K562 (cell line): ENCODE results near the gene RPL10A. TPM values are rescaled to one million over a fixed set of nuclear protein-coding genes. Genes with fewer than 3 reads are reported as not detected.
A peak's percentile ranks its signal among the peaks of the same experiment; 100 is the strongest.

Experiments
- L3MBTL2 ChIP-seq: fragments of 450-650 bp; IDR thresholded peaks from 2 replicates; pipeline ENCODE4 v1.6.1; 2016; ENCODE audit warnings: mild to moderate bottlenecking, moderate library complexity
- ZBTB1 ChIP-seq: sonication (generic); formaldehyde crosslinking; IDR thresholded peaks from 2 replicates; pipeline ENCODE4 v1.8.1; 2023; ENCODE audit warnings: missing genetic modification reagents, low read depth, mild to moderate bottlenecking, borderline replicate concordance
- ZNF609 ChIP-seq: sonication (generic); formaldehyde crosslinking; IDR thresholded peaks from 2 replicates; pipeline ENCODE4 v1.8.1; 2023; ENCODE audit warnings: missing genetic modification reagents, mild to moderate bottlenecking, borderline replicate concordance
- polyA plus RNA-seq, 8 experiments: library from polyadenylated mRNA; depleted of rRNA in 4 of 8; stranded (reverse) in 5 of 8; unstranded in 3 of 8; fragments of >200 nt; fragmentation: Nextera tagmentation in 2 of 8; fragmentation: Illumina TruSeq in 1 of 8; extraction: Ambion mirVana in 2 of 8; extraction: Trizol in 1 of 8; gene quantifications; 2 replicates each; pipeline versions ENCODE4 v1.2.1 to v1.2.3, GENCODE V29; 2011 to 2014; ENCODE audit warnings: inconsistent platforms in 1 of 8, missing spikeins in 1 of 8
- total RNA-seq, 7 experiments: library from RNA; depleted of rRNA in 6 of 7; stranded (reverse); fragments of >200 nt in 6 of 7; fragmentation: Illumina TruSeq in 2 of 7; extraction: Trizol in 2 of 7; gene quantifications; 2 replicates each; pipeline versions ENCODE4 v1.2.1 to v1.2.3, GENCODE V29; 2011 to 2021; ENCODE audit warnings: low replicate concordance in 1 of 7
- TF ChIP-seq, protein P1 (sequence below): sonication (generic); formaldehyde crosslinking; IDR thresholded peaks from 2 replicates; pipeline ENCODE4 v1.8.0; 2022; ENCODE audit warnings: missing genetic modification reagents, mild to moderate bottlenecking, borderline replicate concordance
- TF ChIP-seq, protein P2 (sequence below): fragments of 250-450 bp; sonication (Bioruptor Pico); IDR thresholded peaks from 2 replicates; pipeline ENCODE4 v1.4.0; 2020; ENCODE audit warnings: mild to moderate bottlenecking, moderate library complexity

Gene RPL10A
- total and polyA plus RNA-seq, 9 of the 15 experiments (the other 6 are each of a cell fraction or from before 2014, with no cell fraction given): 1,589 to 3,237 (median 2,116) TPM

- TF ChIP-seq ZNF609 (CRISPR knock-in tag): peak; percentile 12; the same call in 1 of the 2 replicates
- peak; percentile 19; the same call in 1 of the 2 replicates for TF ChIP-seq ZBTB1 (CRISPR knock-in tag)
- TF ChIP-seq L3MBTL2: peak; percentile 65
- TF ChIP-seq, protein P1, sequence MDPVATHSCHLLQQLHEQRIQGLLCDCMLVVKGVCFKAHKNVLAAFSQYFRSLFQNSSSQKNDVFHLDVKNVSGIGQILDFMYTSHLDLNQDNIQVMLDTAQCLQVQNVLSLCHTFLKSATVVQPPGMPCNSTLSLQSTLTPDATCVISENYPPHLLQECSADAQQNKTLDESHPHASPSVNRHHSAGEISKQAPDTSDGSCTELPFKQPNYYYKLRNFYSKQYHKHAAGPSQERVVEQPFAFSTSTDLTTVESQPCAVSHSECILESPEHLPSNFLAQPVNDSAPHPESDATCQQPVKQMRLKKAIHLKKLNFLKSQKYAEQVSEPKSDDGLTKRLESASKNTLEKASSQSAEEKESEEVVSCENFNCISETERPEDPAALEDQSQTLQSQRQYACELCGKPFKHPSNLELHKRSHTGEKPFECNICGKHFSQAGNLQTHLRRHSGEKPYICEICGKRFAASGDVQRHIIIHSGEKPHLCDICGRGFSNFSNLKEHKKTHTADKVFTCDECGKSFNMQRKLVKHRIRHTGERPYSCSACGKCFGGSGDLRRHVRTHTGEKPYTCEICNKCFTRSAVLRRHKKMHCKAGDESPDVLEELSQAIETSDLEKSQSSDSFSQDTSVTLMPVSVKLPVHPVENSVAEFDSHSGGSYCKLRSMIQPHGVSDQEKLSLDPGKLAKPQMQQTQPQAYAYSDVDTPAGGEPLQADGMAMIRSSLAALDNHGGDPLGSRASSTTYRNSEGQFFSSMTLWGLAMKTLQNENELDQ: no peak
- TF ChIP-seq, protein P2, sequence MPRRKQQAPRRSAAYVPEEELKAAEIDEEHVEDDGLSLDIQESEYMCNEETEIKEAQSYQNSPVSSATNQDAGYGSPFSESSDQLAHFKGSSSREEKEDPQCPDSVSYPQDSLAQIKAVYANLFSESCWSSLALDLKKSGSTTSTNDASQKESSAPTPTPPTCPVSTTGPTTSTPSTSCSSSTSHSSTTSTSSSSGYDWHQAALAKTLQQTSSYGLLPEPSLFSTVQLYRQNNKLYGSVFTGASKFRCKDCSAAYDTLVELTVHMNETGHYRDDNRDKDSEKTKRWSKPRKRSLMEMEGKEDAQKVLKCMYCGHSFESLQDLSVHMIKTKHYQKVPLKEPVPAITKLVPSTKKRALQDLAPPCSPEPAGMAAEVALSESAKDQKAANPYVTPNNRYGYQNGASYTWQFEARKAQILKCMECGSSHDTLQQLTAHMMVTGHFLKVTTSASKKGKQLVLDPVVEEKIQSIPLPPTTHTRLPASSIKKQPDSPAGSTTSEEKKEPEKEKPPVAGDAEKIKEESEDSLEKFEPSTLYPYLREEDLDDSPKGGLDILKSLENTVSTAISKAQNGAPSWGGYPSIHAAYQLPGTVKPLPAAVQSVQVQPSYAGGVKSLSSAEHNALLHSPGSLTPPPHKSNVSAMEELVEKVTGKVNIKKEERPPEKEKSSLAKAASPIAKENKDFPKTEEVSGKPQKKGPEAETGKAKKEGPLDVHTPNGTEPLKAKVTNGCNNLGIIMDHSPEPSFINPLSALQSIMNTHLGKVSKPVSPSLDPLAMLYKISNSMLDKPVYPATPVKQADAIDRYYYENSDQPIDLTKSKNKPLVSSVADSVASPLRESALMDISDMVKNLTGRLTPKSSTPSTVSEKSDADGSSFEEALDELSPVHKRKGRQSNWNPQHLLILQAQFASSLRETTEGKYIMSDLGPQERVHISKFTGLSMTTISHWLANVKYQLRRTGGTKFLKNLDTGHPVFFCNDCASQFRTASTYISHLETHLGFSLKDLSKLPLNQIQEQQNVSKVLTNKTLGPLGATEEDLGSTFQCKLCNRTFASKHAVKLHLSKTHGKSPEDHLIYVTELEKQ (CRISPR knock-in tag): no peak
Observed at GRCh38 chr6:35498422-35499067, 30.3 kb downstream of the RPL10A start (continued).
